Loucy (cell line): ENCODE measurements around the gene PCDHAC2.

Experiments
- H2AFZ ChIP-seq: fragments of 200-600 bp; sonication (generic); 2 replicates; pipeline ENCODE4 v1.6.0; 2016; ENCODE audit warnings: antibody characterized with exemption, mild to moderate bottlenecking, low read length, moderate library complexity
- H3F3A ChIP-seq: fragments of 200-600 bp; 2 replicates; pipeline ENCODE4 v1.6.0; 2016; ENCODE audit warnings: antibody characterized with exemption, low read depth, mild to moderate bottlenecking
- H3K27me3 ChIP-seq: fragments of 200-600 bp; sonication (generic); 2 replicates; pipeline ENCODE4 v1.6.1; 2014; ENCODE audit warnings: low read length, mild to moderate bottlenecking; ENCODE audit not compliant: insufficient read depth, poor library complexity, severe bottlenecking
- H3K36me3 ChIP-seq: fragments of 200-600 bp; sonication (generic); 2 replicates; pipeline ENCODE4 v1.6.1; 2016; ENCODE audit warnings: low read length; ENCODE audit not compliant: insufficient read depth
- H3K4me1 ChIP-seq: fragments of 200-600 bp; sonication (generic); 2 replicates; pipeline ENCODE4 v1.5.1; 2014; ENCODE audit warnings: low read length, mild to moderate bottlenecking; ENCODE audit not compliant: insufficient read depth, poor library complexity, severe bottlenecking
- H3K4me2 ChIP-seq: fragments of 200-600 bp; sonication (generic); 2 replicates; pipeline ENCODE4 v1.6.0; 2014; ENCODE audit warnings: antibody characterized with exemption, low read length, low read depth, mild to moderate bottlenecking; ENCODE audit not compliant: poor library complexity, severe bottlenecking
- H3K4me3 ChIP-seq: fragments of 200-600 bp; sonication (generic); 2 replicates; pipeline ENCODE4 v1.5.1; 2014; ENCODE audit warnings: low read length, mild to moderate bottlenecking, mixed read lengths; ENCODE audit not compliant: poor library complexity, severe bottlenecking
- H3K79me2 ChIP-seq: fragments of 200-600 bp; sonication (generic); 2 replicates; pipeline ENCODE4 v1.6.1; 2014; ENCODE audit warnings: low read length; ENCODE audit not compliant: insufficient read depth
- H3K9ac ChIP-seq: fragments of 200-600 bp; sonication (generic); 2 replicates; pipeline ENCODE4 v1.6.0; 2014; ENCODE audit warnings: mild to moderate bottlenecking, low read depth, low read length, moderate library complexity; ENCODE audit not compliant: poor library complexity, severe bottlenecking
- H3K9me2 ChIP-seq: fragments of 200-600 bp; sonication (generic); replicated peaks from 2 replicates; pipeline ENCODE4 v1.6.1; 2016; ENCODE audit warnings: low read depth, low read length, mixed read lengths
- H3K9me3 ChIP-seq: fragments of 200-600 bp; sonication (generic); 2 replicates; pipeline ENCODE4 v1.6.1; 2014; ENCODE audit warnings: mild to moderate bottlenecking, antibody characterized with exemption, low read length, low read depth; ENCODE audit not compliant: insufficient read depth
- H4K20me1 ChIP-seq: fragments of 200-600 bp; sonication (generic); 2 replicates; pipeline ENCODE4 v1.6.0; 2014; ENCODE audit warnings: antibody characterized with exemption, low read length, mild to moderate bottlenecking; ENCODE audit not compliant: insufficient read depth, poor library complexity, severe bottlenecking
- CTCF ChIP-seq: fragments of 200-600 bp; sonication (generic); conservative IDR thresholded peaks from 2 replicates; pipeline ENCODE4 v1.5.1; 2014; ENCODE audit warnings: mild to moderate bottlenecking, antibody characterized with exemption, low read length
- EZH2phosphoT487 ChIP-seq: fragments of 200-600 bp; IDR thresholded peaks from 2 replicates; pipeline ENCODE4 v1.6.1; 2018; ENCODE audit warnings: antibody characterized with exemption, mild to moderate bottlenecking, moderate library complexity, borderline replicate concordance

Gene PCDHAC2

DNA sequence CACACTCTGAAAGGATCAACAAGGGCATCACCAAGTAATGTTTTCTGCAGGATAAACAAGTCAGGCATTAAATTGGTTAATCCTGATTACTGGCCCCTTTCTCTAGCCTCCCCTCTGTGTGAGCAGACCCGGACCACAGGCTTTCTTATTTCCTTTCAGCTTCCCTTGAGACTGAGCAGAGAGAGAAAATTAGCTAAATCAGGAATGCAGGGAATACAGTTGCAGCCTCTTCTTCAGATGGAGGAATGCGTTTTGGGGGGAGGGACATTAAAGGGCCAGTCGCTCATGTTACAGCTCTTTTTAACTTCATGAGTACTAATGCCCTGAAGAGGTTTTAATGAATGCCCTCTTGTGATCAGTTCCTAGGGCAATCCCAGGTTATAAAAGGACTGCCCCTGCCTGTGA, 19.8 kb downstream of the PCDHAC2 start:
- Histone ChIP-seq H3K4me1 (no peaks in the 10 kb centered on the region), H3K9ac (no peak overlapping the region), H2AFZ (no peak overlapping the region), H3K9me3 (no peaks in the 10 kb centered on the region), H3K4me3 (no peak overlapping the region), H3F3A (no peaks in the 10 kb centered on the region), H3K36me3 (no peaks in the 10 kb centered on the region), H3K27me3 (no peaks in the 10 kb centered on the region), H3K9me2 (no peaks in the 10 kb centered on the region), H4K20me1 (no peaks in the 10 kb centered on the region), H3K4me2 (no peak overlapping the region), H3K79me2 (no peaks in the 10 kb centered on the region)
- no peak for TF ChIP-seq EZH2phosphoT487
- TF ChIP-seq CTCF = no peak

DNA sequence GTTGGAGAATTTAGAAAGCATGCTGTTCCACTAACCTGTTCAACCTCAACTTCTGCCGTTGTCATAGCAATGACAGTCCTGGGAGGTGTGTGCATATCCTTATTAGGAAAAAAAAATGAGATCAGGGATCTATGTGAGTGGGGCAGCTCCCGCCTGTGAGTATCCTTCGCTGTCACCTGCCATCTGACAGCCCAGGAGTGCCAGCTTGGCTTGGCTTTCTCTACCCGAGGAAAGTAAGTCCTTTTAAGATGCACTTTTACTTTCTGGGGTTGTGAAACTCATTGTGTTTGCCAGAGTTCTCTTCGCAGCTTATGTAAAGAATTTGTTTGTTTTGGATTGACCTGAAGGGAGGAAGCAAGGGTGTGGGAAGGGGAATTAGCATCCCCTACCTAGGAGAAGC, 21.8 kb downstream of the PCDHAC2 start:
- no peaks in the 10 kb centered on the region for H3K4me1 ChIP-seq
- H3K36me3 ChIP-seq = no peaks in the 10 kb centered on the region
- H3K79me2 ChIP-seq = no peaks in the 10 kb centered on the region
- no peak overlapping the region for H3K4me2 ChIP-seq
- no peaks in the 10 kb centered on the region for H3K27me3 ChIP-seq
- H2AFZ ChIP-seq = no peak overlapping the region
- H3K9ac ChIP-seq = no peak overlapping the region
- H3K9me3 ChIP-seq = no peaks in the 10 kb centered on the region
- no peaks in the 10 kb centered on the region for H3K9me2 ChIP-seq
- TF ChIP-seq EZH2phosphoT487 (no peak), CTCF (no peak)
- no peaks in the 10 kb centered on the region for H4K20me1 ChIP-seq
- no peaks in the 10 kb centered on the region for H3F3A ChIP-seq
- no peak overlapping the region for H3K4me3 ChIP-seq

DNA sequence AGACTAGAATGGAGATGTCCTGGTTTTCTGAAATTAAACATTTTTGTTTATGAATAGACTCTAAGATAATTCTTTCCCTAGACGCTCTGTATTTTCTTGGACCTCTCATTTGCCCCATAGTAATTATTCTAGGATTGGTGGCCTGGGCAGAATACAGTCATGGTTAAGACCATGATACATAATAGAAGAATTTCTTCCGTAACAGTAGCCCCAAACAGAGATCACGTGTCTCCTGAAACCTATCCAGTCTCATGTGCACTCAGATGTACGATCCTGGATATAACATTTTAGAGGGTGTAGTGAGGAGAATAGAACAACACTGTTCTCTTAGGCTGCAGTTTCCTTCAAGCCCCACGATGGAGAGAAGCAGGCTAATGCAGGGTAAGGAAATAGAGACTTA, 22.3 kb downstream of the PCDHAC2 start:
- no peaks in the 10 kb centered on the region for H3K36me3 ChIP-seq
- no peaks in the 10 kb centered on the region for H3K4me1 ChIP-seq
- no peaks in the 10 kb centered on the region for H3K79me2 ChIP-seq
- no peaks in the 10 kb centered on the region for H3F3A ChIP-seq
- H3K9me3 ChIP-seq = no peaks in the 10 kb centered on the region
- no peaks in the 10 kb centered on the region for H3K27me3 ChIP-seq
- no peak overlapping the region for H3K4me2 ChIP-seq
- no peak overlapping the region for H2AFZ ChIP-seq
- TF ChIP-seq CTCF (no peak), EZH2phosphoT487 (no peak)
- H3K4me3 ChIP-seq = no peak overlapping the region
- H4K20me1 ChIP-seq = no peaks in the 10 kb centered on the region
- H3K9me2 ChIP-seq = no peaks in the 10 kb centered on the region
- no peak overlapping the region for H3K9ac ChIP-seq
